ENCODE measurements around the gene TTC39C.

TTC39C gene

GRCh38 chr18:24003288-24003687 lies 11.3 kb upstream of the TTC39C start:
- no peak for TF ChIP-seq CTCF (IDR thresholded peaks at IDR 0.05; ENCODE audit: extremely low read depth, missing control alignments)
- no peak for DNase-seq (ENCODE audit: low spot score)

- TF ChIP-seq CTCF (IDR thresholded peaks at IDR 0.05; ENCODE audit: extremely low read depth, missing control alignments) = no peak
- no peak for DNase-seq (ENCODE audit: low spot score)
These were observed 10.5 kb upstream of the TTC39C start for GRCh38 chr18:24003903-24004640.

- TF ChIP-seq CTCF (IDR thresholded peaks at IDR 0.05; ENCODE audit: extremely low read depth, missing control alignments) = no peak
- no peak for DNase-seq (ENCODE audit: low spot score)
These were observed 7.7 kb upstream of the TTC39C start for GRCh38 chr18:24006712-24007313.

GRCh38 chr18:24009246-24009645 lies 5.3 kb upstream of the TTC39C start:
- no peak for DNase-seq (ENCODE audit: low spot score)
- TF ChIP-seq CTCF (IDR thresholded peaks at IDR 0.05; ENCODE audit: extremely low read depth, missing control alignments) = no peak

- no peak for TF ChIP-seq CTCF (IDR thresholded peaks at IDR 0.05; ENCODE audit: extremely low read depth, missing control alignments)
- peak; percentile 50 for DNase-seq (ENCODE audit: low spot score)
These were observed 4.8 kb upstream of the TTC39C start for GRCh38 chr18:24009651-24010333.

- no peak for DNase-seq (ENCODE audit: low spot score)
- TF ChIP-seq CTCF (IDR thresholded peaks at IDR 0.05; ENCODE audit: extremely low read depth, missing control alignments) = no peak
These were observed 3.9 kb upstream of the TTC39C start for GRCh38 chr18:24010673-24011072.
